ENCODE measurements around the gene UBA6.

UBA6 gene

GRCh38 chr4:67575232-67576058, 125.5 kb downstream of the UBA6 start:
- DNase-seq = peak; percentile 11

GRCh38 chr4:67573193-67573592, 127.8 kb downstream of the UBA6 start:
- DNase-seq = no peak

GRCh38 chr4:67571975-67572374, 129.0 kb downstream of the UBA6 start:
- DNase-seq = no peak

- no peak for DNase-seq
Observed at GRCh38 chr4:67570537-67570936, 130.4 kb downstream of the UBA6 start.

- DNase-seq = no peak
Observed at GRCh38 chr4:67568820-67569219, 132.1 kb downstream of the UBA6 start.

- DNase-seq = no peak
Observed at GRCh38 chr4:67566335-67566734, 134.6 kb downstream of the UBA6 start.

GRCh38 chr4:67565284-67565683, 135.7 kb downstream of the UBA6 start:
- no peak for DNase-seq

Data from CD4-positive, alpha-beta T cell treated with Interleukin-17A for 1 hour (primary cell).